GM12878 (cell line): Measurements from ENCODE around the gene CARD11. TPM values are rescaled to one million over a fixed set of nuclear protein-coding genes. Genes with fewer than 3 reads are reported as not detected.

Experiments used
- ATAC-seq: fragments of 200-7000 bp; cut with Tn5 transposase; 3 replicates; pipeline ENCODE4 v1.9.1; 2020; ENCODE audit warnings: mild to moderate bottlenecking, moderate library complexity
- BruUV-seq: library from RNA; stranded (reverse); fragments of 400-500 nt; replicated peaks from 2 replicates; lab custom pipeline; 2021; lab: Mats Ljungman, UMichigan
- CTCF ChIA-PET: fragments of 300-600 bp; sonication (Branson Sonifier 250); formaldehyde crosslinking; extraction: SDS; loops from one replicate; lab custom pipeline; 2021; ENCODE audit warnings: inconsistent platforms; lab: Yijun Ruan, JAX
- POLR2A ChIA-PET: fragments of 350-600 bp; formaldehyde crosslinking; extraction: SDS; loops from one replicate; lab custom pipeline; 2021; ENCODE audit warnings: inconsistent platforms; lab: Charles Lee
- RAD21 ChIA-PET: fragments of 300-600 bp; sonication (Branson Sonifier 250); formaldehyde crosslinking; loops from one replicate; lab custom pipeline; 2023; ENCODE audit warnings: antibody characterized with exemption; ENCODE audit not compliant: unreplicated experiment; lab: Charles Lee
- SMC1A ChIA-PET: fragments of 300-600 bp; sonication (Branson Sonifier 250); formaldehyde crosslinking; loops from one replicate; lab custom pipeline; 2023; ENCODE audit not compliant: unreplicated experiment, uncharacterized antibody; lab: Charles Lee
- DNase-seq: peaks from one replicate; pipeline ENCODE4 v3.0.0-alpha.2; 2011; ENCODE audit warnings: low read depth, low spot score
- FAIRE-seq: peaks from 3 replicates; lab custom pipeline; 2011; peaks lifted over from hg19 to GRCh38; lab: Jason Lieb, UNC
- H2AFZ ChIP-seq: 2 replicates; pipeline ENCODE4 v1.6.0; 2011; ENCODE audit warnings: low read depth, low read length, control low read depth; ENCODE audit not compliant: control insufficient read depth
- H3K27ac ChIP-seq: 2 replicates; pipeline ENCODE4 v1.5.1; 2011; ENCODE audit warnings: control low read depth; ENCODE audit not compliant: control insufficient read depth, insufficient read depth
- H3K27me3 ChIP-seq, 2 experiments: replicated peaks in 1 of 2; 2 replicates each; pipeline versions ENCODE4 v1.6.0 to v1.6.1; 2011; ENCODE audit warnings: low read length in 1 of 2; ENCODE audit not compliant: control insufficient read depth in 2 of 2, insufficient read depth in 2 of 2
- H3K36me3 ChIP-seq, 2 experiments: 2 replicates each; pipeline ENCODE4 v1.5.1; 2011; ENCODE audit warnings: low read length in 1 of 2; ENCODE audit not compliant: control insufficient read depth in 2 of 2, insufficient read depth in 2 of 2
- H3K4me1 ChIP-seq: 2 replicates; pipeline ENCODE4 v1.6.1; 2011; ENCODE audit warnings: mild to moderate bottlenecking, low read length, moderate library complexity, mixed read lengths; ENCODE audit not compliant: control insufficient read depth, insufficient read depth
- H3K4me2 ChIP-seq: 2 replicates; pipeline ENCODE4 v1.6.0; 2011; ENCODE audit warnings: control low read depth; ENCODE audit not compliant: control insufficient read depth, insufficient read depth
- H3K4me3 ChIP-seq: fragments of 200-600 bp; sonication (generic); 2 replicates; pipeline ENCODE4 v1.5.1; 2016
- H3K79me2 ChIP-seq: 2 replicates; pipeline ENCODE4 v1.6.0; 2011; ENCODE audit warnings: low read length; ENCODE audit not compliant: control insufficient read depth, insufficient read depth
- H3K9ac ChIP-seq: 2 replicates; pipeline ENCODE4 v1.8.0; 2011; ENCODE audit warnings: low read length, control low read depth, mixed read lengths; ENCODE audit not compliant: control insufficient read depth, insufficient read depth
- H3K9me3 ChIP-seq: replicated peaks from 3 replicates; pipeline ENCODE4 v1.5.1; 2011; ENCODE audit warnings: mild to moderate bottlenecking, low read length; ENCODE audit not compliant: control insufficient read depth, insufficient read depth
- H4K20me1 ChIP-seq: 2 replicates; pipeline ENCODE4 v1.6.0; 2011; ENCODE audit not compliant: control insufficient read depth, insufficient read depth
- CHD4 ChIP-seq: fragments of 200-600 bp; sonication (generic); IDR thresholded peaks from 2 replicates; pipeline ENCODE4 v1.6.1; 2016; ENCODE audit warnings: mild to moderate bottlenecking
- EED ChIP-seq: sonication (generic); IDR thresholded peaks from 2 replicates; pipeline ENCODE4 v1.6.1; 2016; ENCODE audit warnings: antibody characterized with exemption, low read depth
- KLF5 ChIP-seq: fragments of 450-650 bp; IDR thresholded peaks from 2 replicates; pipeline ENCODE4 v1.6.1; 2014; ENCODE audit warnings: mild to moderate bottlenecking; ENCODE audit not compliant: partially characterized antibody
- NRF1 ChIP-seq: conservative IDR thresholded peaks from 2 replicates; pipeline ENCODE4 v1.6.1; 2011; ENCODE audit warnings: mild to moderate bottlenecking, low read depth, low read length, improper control_type of control experiment
- POLR2A ChIP-seq: IDR thresholded peaks from 2 replicates; pipeline ENCODE4 v1.6.1; 2011; ENCODE audit warnings: low read depth, mild to moderate bottlenecking, low read length
- RBBP5 ChIP-seq: fragments of 200-600 bp; sonication (generic); conservative IDR thresholded peaks from 2 replicates; pipeline ENCODE4 v1.6.1; 2016
- SREBF2 ChIP-seq: IDR thresholded peaks from 2 replicates; pipeline ENCODE4 v1.6.1; 2012; ENCODE audit warnings: mild to moderate bottlenecking, low read length
- SUPT20H ChIP-seq: IDR thresholded peaks from 2 replicates; pipeline ENCODE4 v1.6.1; 2011; ENCODE audit warnings: low read depth, mild to moderate bottlenecking, low read length, moderate library complexity, borderline replicate concordance; ENCODE audit not compliant: control insufficient read depth
- ZBED1 ChIP-seq: IDR thresholded peaks from 2 replicates; pipeline ENCODE4 v1.6.1; 2016; ENCODE audit warnings: borderline replicate concordance
- ZNF274 ChIP-seq: IDR thresholded peaks from one replicate; pipeline ENCODE4 v1.8.0; 2011; ENCODE audit not compliant: insufficient read length, insufficient read depth
- WGBS: methylation state at CpG from one replicate; pipeline ENCODE4 v1.1.6; 2016; ENCODE audit warnings: low lambda C conversion rate; ENCODE audit not compliant: insufficient replicate concordance, insufficient coverage; ENCODE audit errors: missing lambda C conversion rate; 5-methylcytosine and 5-hydroxymethylcytosine counted together
- in situ Hi-C: fragments of 300-500 bp; cut with MboI; formaldehyde crosslinking; loops from 9 replicates; pipeline ENCODE4 v1.14.3; 2018; ENCODE audit warnings: mixed read lengths
- intact Hi-C: fragments of 100-400 bp; cut with micrococcal nuclease; formaldehyde crosslinking; loops from one replicate; pipeline ENCODE4 v1.14.2; 2022; ENCODE audit not compliant: unreplicated experiment
- polyA plus RNA-seq, 11 experiments: library from polyadenylated mRNA; depleted of rRNA in 4 of 11; unstranded in 6 of 11; stranded (reverse) in 5 of 11; fragments of >200 nt; fragmentation: Nextera tagmentation in 4 of 11; fragmentation: Illumina TruSeq in 1 of 11; extraction: Ambion mirVana in 4 of 11; extraction: Trizol in 1 of 11; gene quantifications; 1 replicate in 1 of 11; 2 replicates in 10 of 11; pipeline versions ENCODE4 v1.2.1 to v1.2.3, GENCODE V29; 2011 to 2016; ENCODE audit warnings: inconsistent platforms in 2 of 11, missing spikeins in 2 of 11, low read depth in 1 of 11
- total RNA-seq, 4 experiments: library from RNA; depleted of rRNA in 3 of 4; stranded (reverse); fragments of >200 nt in 3 of 4; fragmentation: Illumina TruSeq in 1 of 4; extraction: Trizol in 1 of 4; gene quantifications; 2 replicates each; pipeline versions ENCODE4 v1.2.1 to v1.2.3, GENCODE V29; 2013 to 2021
- TF ChIP-seq, protein P1 (sequence below): fragments of 450-650 bp; IDR thresholded peaks from 2 replicates; pipeline ENCODE4 v1.6.1; 2017; ENCODE audit warnings: mild to moderate bottlenecking, moderate library complexity
- TF ChIP-seq, protein P2 (sequence below): fragments of 450-650 bp; IDR thresholded peaks from 2 replicates; pipeline ENCODE4 v1.6.1; 2017; ENCODE audit warnings: antibody characterized with exemption, mild to moderate bottlenecking, moderate library complexity

Gene CARD11
- total and polyA plus RNA-seq, 10 of the 15 experiments (the other 5 are each of a cell fraction or from before 2014, with no cell fraction given) = 0.27 to 72.0 (median 28.4) TPM

DNA sequence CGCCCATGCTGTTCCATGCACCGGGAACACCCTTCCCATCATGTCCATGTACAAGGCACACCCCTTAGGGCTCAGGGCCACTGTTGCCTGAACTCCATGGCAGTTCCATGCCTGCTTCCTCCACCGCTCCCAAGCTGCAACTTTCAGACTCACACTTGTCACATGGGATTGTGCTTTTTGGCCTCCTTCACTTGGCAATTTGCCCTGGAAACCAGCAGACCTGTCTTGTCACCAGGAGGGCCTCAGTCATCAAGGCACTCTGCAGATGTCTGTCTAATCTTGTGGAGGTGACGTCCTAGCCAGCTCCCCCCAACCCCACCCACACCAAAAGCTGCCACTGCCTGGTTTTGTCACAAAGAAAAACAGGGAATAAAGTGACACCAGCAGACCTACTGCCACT, 47.5 kb downstream of the CARD11 start (continued):
- TF ChIP-seq, protein P1, sequence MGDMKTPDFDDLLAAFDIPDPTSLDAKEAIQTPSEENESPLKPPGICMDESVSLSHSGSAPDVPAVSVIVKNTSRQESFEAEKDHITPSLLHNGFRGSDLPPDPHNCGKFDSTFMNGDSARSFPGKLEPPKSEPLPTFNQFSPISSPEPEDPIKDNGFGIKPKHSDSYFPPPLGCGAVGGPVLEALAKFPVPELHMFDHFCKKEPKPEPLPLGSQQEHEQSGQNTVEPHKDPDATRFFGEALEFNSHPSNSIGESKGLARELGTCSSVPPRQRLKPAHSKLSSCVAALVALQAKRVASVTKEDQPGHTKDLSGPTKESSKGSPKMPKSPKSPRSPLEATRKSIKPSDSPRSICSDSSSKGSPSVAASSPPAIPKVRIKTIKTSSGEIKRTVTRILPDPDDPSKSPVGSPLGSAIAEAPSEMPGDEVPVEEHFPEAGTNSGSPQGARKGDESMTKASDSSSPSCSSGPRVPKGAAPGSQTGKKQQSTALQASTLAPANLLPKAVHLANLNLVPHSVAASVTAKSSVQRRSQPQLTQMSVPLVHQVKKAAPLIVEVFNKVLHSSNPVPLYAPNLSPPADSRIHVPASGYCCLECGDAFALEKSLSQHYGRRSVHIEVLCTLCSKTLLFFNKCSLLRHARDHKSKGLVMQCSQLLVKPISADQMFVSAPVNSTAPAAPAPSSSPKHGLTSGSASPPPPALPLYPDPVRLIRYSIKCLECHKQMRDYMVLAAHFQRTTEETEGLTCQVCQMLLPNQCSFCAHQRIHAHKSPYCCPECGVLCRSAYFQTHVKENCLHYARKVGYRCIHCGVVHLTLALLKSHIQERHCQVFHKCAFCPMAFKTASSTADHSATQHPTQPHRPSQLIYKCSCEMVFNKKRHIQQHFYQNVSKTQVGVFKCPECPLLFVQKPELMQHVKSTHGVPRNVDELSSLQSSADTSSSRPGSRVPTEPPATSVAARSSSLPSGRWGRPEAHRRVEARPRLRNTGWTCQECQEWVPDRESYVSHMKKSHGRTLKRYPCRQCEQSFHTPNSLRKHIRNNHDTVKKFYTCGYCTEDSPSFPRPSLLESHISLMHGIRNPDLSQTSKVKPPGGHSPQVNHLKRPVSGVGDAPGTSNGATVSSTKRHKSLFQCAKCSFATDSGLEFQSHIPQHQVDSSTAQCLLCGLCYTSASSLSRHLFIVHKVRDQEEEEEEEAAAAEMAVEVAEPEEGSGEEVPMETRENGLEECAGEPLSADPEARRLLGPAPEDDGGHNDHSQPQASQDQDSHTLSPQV = no peak
- TF ChIP-seq KLF5 (no peak), CHD4 (no peak), EED (no peak), NRF1 (no peak), ZNF274 (no peak), SREBF2 (no peak), SUPT20H (no peak), RBBP5 (no peak), ZBED1 (no peak)

DNA sequence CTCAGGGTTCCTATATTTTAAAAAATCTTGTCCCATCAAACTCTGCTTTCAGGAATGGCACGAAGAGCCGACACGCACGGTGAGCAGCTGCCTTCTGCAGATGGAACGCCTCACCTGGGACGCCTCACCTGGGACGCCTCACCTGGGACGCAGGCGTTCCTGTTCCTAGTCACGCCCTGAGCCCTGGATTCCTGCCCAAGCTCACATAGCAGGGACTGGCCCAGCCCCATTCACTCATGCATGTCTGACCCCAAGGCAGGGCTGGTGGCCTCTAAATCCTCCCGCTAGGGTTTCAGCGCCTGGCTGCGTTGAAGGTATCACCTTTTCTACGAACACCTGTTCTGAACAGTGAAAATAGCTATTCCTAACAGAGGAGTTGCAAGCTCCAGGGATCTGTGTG, 49.8 kb downstream of the CARD11 start:
- no peaks in the 10 kb centered on the region for H3K79me2 ChIP-seq
- no peaks in the 10 kb centered on the region; the same call in 1 of the 2 replicates for H3K4me1 ChIP-seq
- no peak for ATAC-seq
- ChIA-PET RAD21 (no interaction called here), SMC1A (interaction anchor here (1.4 kb wide), 1 partner anchor 13 kb away, joined by 3 read pairs; no protein-coding TSS in a partner anchor)
- TF ChIP-seq, protein P2, sequence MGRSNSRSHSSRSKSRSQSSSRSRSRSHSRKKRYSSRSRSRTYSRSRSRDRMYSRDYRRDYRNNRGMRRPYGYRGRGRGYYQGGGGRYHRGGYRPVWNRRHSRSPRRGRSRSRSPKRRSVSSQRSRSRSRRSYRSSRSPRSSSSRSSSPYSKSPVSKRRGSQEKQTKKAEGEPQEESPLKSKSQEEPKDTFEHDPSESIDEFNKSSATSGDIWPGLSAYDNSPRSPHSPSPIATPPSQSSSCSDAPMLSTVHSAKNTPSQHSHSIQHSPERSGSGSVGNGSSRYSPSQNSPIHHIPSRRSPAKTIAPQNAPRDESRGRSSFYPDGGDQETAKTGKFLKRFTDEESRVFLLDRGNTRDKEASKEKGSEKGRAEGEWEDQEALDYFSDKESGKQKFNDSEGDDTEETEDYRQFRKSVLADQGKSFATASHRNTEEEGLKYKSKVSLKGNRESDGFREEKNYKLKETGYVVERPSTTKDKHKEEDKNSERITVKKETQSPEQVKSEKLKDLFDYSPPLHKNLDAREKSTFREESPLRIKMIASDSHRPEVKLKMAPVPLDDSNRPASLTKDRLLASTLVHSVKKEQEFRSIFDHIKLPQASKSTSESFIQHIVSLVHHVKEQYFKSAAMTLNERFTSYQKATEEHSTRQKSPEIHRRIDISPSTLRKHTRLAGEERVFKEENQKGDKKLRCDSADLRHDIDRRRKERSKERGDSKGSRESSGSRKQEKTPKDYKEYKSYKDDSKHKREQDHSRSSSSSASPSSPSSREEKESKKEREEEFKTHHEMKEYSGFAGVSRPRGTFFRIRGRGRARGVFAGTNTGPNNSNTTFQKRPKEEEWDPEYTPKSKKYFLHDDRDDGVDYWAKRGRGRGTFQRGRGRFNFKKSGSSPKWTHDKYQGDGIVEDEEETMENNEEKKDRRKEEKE = no peak
- peak; percentile 32; the same call in 1 of the 2 replicates for TF ChIP-seq POLR2A
- TF ChIP-seq, all 136 proteins: peak for 1
- Histone ChIP-seq H4K20me1 (no peaks in the 10 kb centered on the region), H2AFZ (no peak overlapping the region), H3K4me2 (no peak overlapping the region), H3K9me3 (peaks cover 14% of the 10 kb centered on the region; the same call in 2 of the 3 replicates), H3K9ac (no peak overlapping the region), H3K4me3 (no peak overlapping the region), H3K27ac (no peak overlapping the region), H3K36me3 (peaks cover 5 to 7% of the 10 kb centered on the region in 2 experiments; a peak in 3 of 4 replicates), H3K27me3 (no peaks in the 10 kb centered on the region)
- in situ Hi-C loops (no loop called here), intact Hi-C loops (no loop called here)
- POLR2A ChIA-PET = no interaction called here
- CTCF ChIA-PET = no interaction called here
- DNase-seq = no peak
- no peak for FAIRE-seq
- BruUV-seq = no TSS peak
- 96% methylated on average over 14 of the region's 14 CpGs for WGBS
